K562 (cell line): ENCODE measurements around the gene MYH15. TPM values are rescaled to one million over a fixed set of nuclear protein-coding genes. Genes with fewer than 3 reads are reported as not detected.

Experiments used
- ATAC-seq: fragments of 200-7000 bp; cut with Tn5 transposase; 3 replicates; pipeline ENCODE4 v1.9.1; 2020; ENCODE audit warnings: moderate library complexity
- BruUV-seq: library from RNA; stranded (reverse); fragments of 400-500 nt; replicated peaks from 2 replicates; lab custom pipeline; 2021; lab: Mats Ljungman, UMichigan
- CTCF ChIA-PET: fragments of 300-600 bp; formaldehyde crosslinking; extraction: SDS; loops from one replicate; lab custom pipeline; 2021; ENCODE audit warnings: low intra/inter-chr PET ratio; lab: Yijun Ruan, JAX
- POLR2A ChIA-PET: fragments of 300-600, 350-650 bp; sonication (Branson Sonifier 250); formaldehyde crosslinking; extraction: SDS; loops from one replicate; lab custom pipeline; 2021; ENCODE audit warnings: antibody characterized with exemption, inconsistent platforms; lab: Yijun Ruan, JAX
- DNase-seq, 4 experiments: peaks; one replicate each; pipeline versions ENCODE4 v3.0.0 to v3.0.0-alpha.2; 2011 to 2018; ENCODE audit warnings: low spot score in 3 of 4, mixed read lengths in 3 of 4; ENCODE audit errors: extremely low read depth in 1 of 4
- FAIRE-seq: peaks from 2 replicates; lab custom pipeline; 2011; peaks lifted over from hg19 to GRCh38; lab: Jason Lieb, UNC
- H2AFZ ChIP-seq: 2 replicates; pipeline ENCODE4 v1.6.0; 2011; ENCODE audit warnings: low read depth, low read length, control low read depth, inconsistent platforms
- H3K27ac ChIP-seq: fragments of 200-600 bp; 3 replicates; pipeline ENCODE4 v1.8.0; 2011; ENCODE audit warnings: low read depth, mild to moderate bottlenecking, control low read depth, inconsistent platforms, low read length, moderate library complexity, mixed read lengths; ENCODE audit errors: extremely low read depth
- H3K27me3 ChIP-seq, 2 experiments: fragments of 300-600 bp in 1 of 2; 2 replicates in 1 of 2; 3 replicates in 1 of 2; pipeline versions ENCODE4 v1.6.0 to v1.8.0; 2011; ENCODE audit warnings: inconsistent platforms in 2 of 2, low read length in 2 of 2, mild to moderate bottlenecking in 1 of 2, mixed read lengths in 1 of 2, moderate library complexity in 1 of 2; ENCODE audit not compliant: control insufficient read depth in 2 of 2, insufficient read depth in 2 of 2
- H3K36me3 ChIP-seq: fragments of 300-600 bp; 3 replicates; pipeline ENCODE4 v1.8.0; 2011; ENCODE audit warnings: mild to moderate bottlenecking, low read length, inconsistent platforms; ENCODE audit not compliant: control insufficient read depth, insufficient read depth
- H3K4me1 ChIP-seq, 2 experiments: fragments of 200-600 bp in 1 of 2; replicated peaks in 1 of 2; 2 replicates in 1 of 2; 3 replicates in 1 of 2; pipeline versions ENCODE4 v1.5.1 to v1.8.0; 2011; ENCODE audit warnings: inconsistent platforms in 2 of 2, low read length in 2 of 2, mild to moderate bottlenecking in 1 of 2, mixed read lengths in 1 of 2, moderate library complexity in 1 of 2; ENCODE audit not compliant: control insufficient read depth in 2 of 2, insufficient read depth in 2 of 2
- H3K4me2 ChIP-seq: 2 replicates; pipeline ENCODE4 v1.6.1; 2011; ENCODE audit warnings: low read length, control low read depth, inconsistent platforms, mixed read lengths; ENCODE audit not compliant: insufficient read depth
- H3K4me3 ChIP-seq: fragments of 200-600 bp; sonication (generic), shearing (Covaris generic); 2 replicates; pipeline ENCODE4 v1.5.1; 2016; ENCODE audit warnings: control low read depth, inconsistent platforms
- H3K79me2 ChIP-seq: fragments of 200-600 bp; 3 replicates; pipeline ENCODE4 v1.8.0; 2011; ENCODE audit warnings: low read length, inconsistent platforms; ENCODE audit not compliant: control insufficient read depth, insufficient read depth
- H3K9ac ChIP-seq, 2 experiments: 2 replicates each; pipeline versions ENCODE4 v1.6.0 to v1.6.1; 2011; ENCODE audit warnings: low read depth in 2 of 2, low read length in 2 of 2, control low read depth in 1 of 2, inconsistent platforms in 1 of 2, mild to moderate bottlenecking in 1 of 2, mixed read lengths in 1 of 2; ENCODE audit not compliant: insufficient read depth in 1 of 2
- H3K9me1 ChIP-seq: one replicate; pipeline ENCODE4 v1.6.0; 2011; ENCODE audit warnings: inconsistent platforms, mild to moderate bottlenecking, low read length, moderate library complexity; ENCODE audit not compliant: control insufficient read depth, insufficient read depth
- H3K9me3 ChIP-seq: replicated peaks from 2 replicates; pipeline ENCODE4 v1.5.1; 2011; ENCODE audit warnings: low read depth, low read length, inconsistent platforms; ENCODE audit not compliant: control insufficient read depth, insufficient read depth
- H4K20me1 ChIP-seq: replicated peaks from 2 replicates; pipeline ENCODE4 v1.6.1; 2011; ENCODE audit warnings: low read length, inconsistent platforms, mixed read lengths; ENCODE audit not compliant: control insufficient read depth, insufficient read depth
- E2F3 ChIP-seq: fragments of 250-450 bp; sonication (Bioruptor Pico); IDR thresholded peaks from 2 replicates; pipeline ENCODE4 v1.4.0; 2020; ENCODE audit warnings: mild to moderate bottlenecking
- ETV5 ChIP-seq: sonication (generic); formaldehyde crosslinking; IDR thresholded peaks from 2 replicates; pipeline ENCODE4 v1.4.0; 2020; ENCODE audit warnings: low read depth, mild to moderate bottlenecking, missing genetic modification reagents
- FOXJ2 ChIP-seq: fragments of 200-800 bp; sonication (Bioruptor generic); IDR thresholded peaks from 2 replicates; pipeline ENCODE4 v1.6.1; 2016; ENCODE audit warnings: missing genetic modification characterization, missing compliant biosample characterization
- HNRNPL ChIP-seq: fragments of 200-400 bp; formaldehyde crosslinking; IDR thresholded peaks from 2 replicates; pipeline ENCODE4 v1.6.1; 2017; ENCODE audit warnings: low read depth, mild to moderate bottlenecking, low read length
- MAFG ChIP-seq: fragments of 450-650 bp; conservative IDR thresholded peaks from 2 replicates; pipeline ENCODE4 v1.6.1; 2016; ENCODE audit warnings: missing genetic modification characterization, missing compliant biosample characterization
- NFIX ChIP-seq: fragments of 250-450 bp; sonication (Bioruptor Pico); IDR thresholded peaks from 2 replicates; pipeline ENCODE4 v1.4.0; 2020; ENCODE audit warnings: low read depth, mild to moderate bottlenecking, moderate library complexity
- SMARCA5 ChIP-seq: fragments of 450-650 bp; IDR thresholded peaks from 2 replicates; pipeline ENCODE4 v1.6.1; 2016
- SP1 ChIP-seq: sonication (generic); formaldehyde crosslinking; IDR thresholded peaks from 2 replicates; pipeline ENCODE4 v1.8.1; 2022; ENCODE audit warnings: mild to moderate bottlenecking, missing genetic modification reagents
- STAT5B ChIP-seq: fragments of 250-450 bp; sonication (Bioruptor Pico); IDR thresholded peaks from 2 replicates; pipeline ENCODE4 v1.8.0; 2021; ENCODE audit warnings: mild to moderate bottlenecking, inconsistent platforms
- ZNF239 ChIP-seq: fragments of 250-450 bp; sonication (Bioruptor Pico); IDR thresholded peaks from 2 replicates; pipeline ENCODE4 v1.4.0; 2020; ENCODE audit warnings: mild to moderate bottlenecking
- WGBS: fragments of 100-300 bp; shearing (Covaris generic); methylation state at CpG from one replicate; pipeline ENCODE4 v1.1.6; 2016; ENCODE audit warnings: low coverage, mixed read lengths; ENCODE audit not compliant: insufficient coverage; ENCODE audit errors: missing lambda C conversion rate; 5-methylcytosine and 5-hydroxymethylcytosine counted together
- in situ Hi-C: fragments of 300-500 bp; cut with MboI; formaldehyde crosslinking; loops from 4 replicates; pipeline ENCODE4 v1.15.0; 2018; ENCODE audit warnings: inconsistent platforms, mixed read lengths
- intact Hi-C: fragments of 100-400 bp; cut with micrococcal nuclease; formaldehyde crosslinking; loops from 2 replicates; pipeline ENCODE4 v1.14.2; 2022
- polyA plus RNA-seq, 8 experiments: library from polyadenylated mRNA; depleted of rRNA in 4 of 8; stranded (reverse) in 5 of 8; unstranded in 3 of 8; fragments of >200 nt; fragmentation: Nextera tagmentation in 2 of 8; fragmentation: Illumina TruSeq in 1 of 8; extraction: Ambion mirVana in 2 of 8; extraction: Trizol in 1 of 8; gene quantifications; 2 replicates each; pipeline versions ENCODE4 v1.2.1 to v1.2.3, GENCODE V29; 2011 to 2014; ENCODE audit warnings: inconsistent platforms in 1 of 8, missing spikeins in 1 of 8
- total RNA-seq, 7 experiments: library from RNA; depleted of rRNA in 6 of 7; stranded (reverse); fragments of >200 nt in 6 of 7; fragmentation: Illumina TruSeq in 2 of 7; extraction: Trizol in 2 of 7; gene quantifications; 2 replicates each; pipeline versions ENCODE4 v1.2.1 to v1.2.3, GENCODE V29; 2011 to 2021; ENCODE audit warnings: low replicate concordance in 1 of 7
- TF ChIP-seq, protein P1 (sequence below): sonication (generic); formaldehyde crosslinking; IDR thresholded peaks from 2 replicates; pipeline ENCODE4 v1.4.0; 2020; ENCODE audit warnings: mild to moderate bottlenecking, missing genetic modification reagents
- TF ChIP-seq, protein P2 (sequence below): sonication (generic); formaldehyde crosslinking; IDR thresholded peaks from 2 replicates; pipeline ENCODE4 v1.9.0; 2022; ENCODE audit warnings: mild to moderate bottlenecking, missing genetic modification reagents
- TF ChIP-seq, protein P3 (sequence below), 2 experiments: IDR thresholded peaks; 2 replicates each; pipeline ENCODE4 v1.6.1; 2012; ENCODE audit warnings: improper control_type of control experiment in 2 of 2, low read depth in 2 of 2, low read length in 2 of 2, borderline replicate concordance in 1 of 2

The MYH15 gene
- total and polyA plus RNA-seq, 9 of the 15 experiments (the other 6 are each of a cell fraction or from before 2014, with no cell fraction given), result 0.03 to 0.29 (median 0.12) TPM

DNA sequence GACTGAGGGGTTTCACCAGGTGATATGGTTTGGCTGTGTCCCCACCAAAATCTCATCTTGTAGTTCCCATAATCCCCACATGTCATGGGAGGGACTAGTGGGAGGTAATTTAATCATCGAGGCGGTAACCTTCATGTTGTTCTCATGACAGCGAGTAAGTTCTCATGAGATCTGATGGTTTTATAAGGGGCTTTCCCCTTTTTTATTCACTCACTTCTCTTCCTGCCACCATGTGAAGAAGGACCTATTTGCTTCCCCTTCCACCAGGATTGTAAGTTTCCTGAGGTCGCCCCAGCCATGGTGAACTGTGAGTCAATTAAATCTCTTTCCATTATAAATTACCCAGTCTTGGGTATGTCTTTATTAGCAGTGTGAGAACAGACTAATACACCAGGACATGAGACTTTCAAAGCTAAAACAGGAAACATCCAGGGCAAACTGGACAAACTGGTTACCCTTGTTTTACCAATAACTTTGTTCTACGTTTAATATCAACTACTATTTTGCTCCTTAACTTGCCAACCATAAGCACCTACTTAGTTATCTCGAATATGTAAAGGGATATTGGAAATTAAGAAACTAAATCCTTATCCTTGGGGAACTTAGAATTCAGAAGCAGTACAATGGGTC is 98.2 kb downstream of the MYH15 start (continued):
- TF ChIP-seq, protein P1, sequence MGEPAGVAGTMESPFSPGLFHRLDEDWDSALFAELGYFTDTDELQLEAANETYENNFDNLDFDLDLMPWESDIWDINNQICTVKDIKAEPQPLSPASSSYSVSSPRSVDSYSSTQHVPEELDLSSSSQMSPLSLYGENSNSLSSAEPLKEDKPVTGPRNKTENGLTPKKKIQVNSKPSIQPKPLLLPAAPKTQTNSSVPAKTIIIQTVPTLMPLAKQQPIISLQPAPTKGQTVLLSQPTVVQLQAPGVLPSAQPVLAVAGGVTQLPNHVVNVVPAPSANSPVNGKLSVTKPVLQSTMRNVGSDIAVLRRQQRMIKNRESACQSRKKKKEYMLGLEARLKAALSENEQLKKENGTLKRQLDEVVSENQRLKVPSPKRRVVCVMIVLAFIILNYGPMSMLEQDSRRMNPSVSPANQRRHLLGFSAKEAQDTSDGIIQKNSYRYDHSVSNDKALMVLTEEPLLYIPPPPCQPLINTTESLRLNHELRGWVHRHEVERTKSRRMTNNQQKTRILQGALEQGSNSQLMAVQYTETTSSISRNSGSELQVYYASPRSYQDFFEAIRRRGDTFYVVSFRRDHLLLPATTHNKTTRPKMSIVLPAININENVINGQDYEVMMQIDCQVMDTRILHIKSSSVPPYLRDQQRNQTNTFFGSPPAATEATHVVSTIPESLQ, result no peak
- no peak for TF ChIP-seq SP1

DNA sequence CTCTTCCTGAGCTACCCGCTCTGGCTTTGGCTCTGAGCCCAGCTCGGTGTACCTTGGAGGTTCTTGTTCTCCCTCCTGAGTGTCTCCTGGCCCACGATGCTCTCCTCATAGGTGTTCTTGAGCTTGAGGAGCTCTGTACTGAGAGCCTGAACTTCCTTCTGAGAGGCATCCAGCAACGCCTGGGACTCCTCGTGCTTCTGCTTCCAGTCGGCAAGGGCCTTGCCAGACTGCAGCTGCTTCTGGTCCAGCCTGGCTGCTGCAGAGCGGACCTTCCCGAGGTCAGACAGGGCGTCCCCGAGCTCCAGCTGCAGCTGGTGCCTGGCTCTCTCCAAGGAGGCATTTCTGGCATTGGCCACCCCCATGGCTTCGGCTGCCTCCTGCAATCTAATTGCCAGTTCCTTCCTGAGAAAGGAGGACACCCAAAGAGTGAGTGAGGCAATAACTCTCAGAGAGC is 99.8 kb downstream of the MYH15 start:
- TF ChIP-seq ETV5 (CRISPR knock-in tag), result no peak
- TF ChIP-seq SMARCA5, result no peak
- TF ChIP-seq MAFG (tag), result no peak
- no peak for TF ChIP-seq HNRNPL
- TF ChIP-seq, protein P2, sequence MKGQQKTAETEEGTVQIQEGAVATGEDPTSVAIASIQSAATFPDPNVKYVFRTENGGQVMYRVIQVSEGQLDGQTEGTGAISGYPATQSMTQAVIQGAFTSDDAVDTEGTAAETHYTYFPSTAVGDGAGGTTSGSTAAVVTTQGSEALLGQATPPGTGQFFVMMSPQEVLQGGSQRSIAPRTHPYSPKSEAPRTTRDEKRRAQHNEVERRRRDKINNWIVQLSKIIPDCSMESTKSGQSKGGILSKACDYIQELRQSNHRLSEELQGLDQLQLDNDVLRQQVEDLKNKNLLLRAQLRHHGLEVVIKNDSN (CRISPR knock-in tag), result no peak
- no peak for TF ChIP-seq E2F3 (CRISPR knock-in tag)
- no peak for TF ChIP-seq STAT5B (CRISPR knock-in tag)
- TF ChIP-seq, protein P3, sequence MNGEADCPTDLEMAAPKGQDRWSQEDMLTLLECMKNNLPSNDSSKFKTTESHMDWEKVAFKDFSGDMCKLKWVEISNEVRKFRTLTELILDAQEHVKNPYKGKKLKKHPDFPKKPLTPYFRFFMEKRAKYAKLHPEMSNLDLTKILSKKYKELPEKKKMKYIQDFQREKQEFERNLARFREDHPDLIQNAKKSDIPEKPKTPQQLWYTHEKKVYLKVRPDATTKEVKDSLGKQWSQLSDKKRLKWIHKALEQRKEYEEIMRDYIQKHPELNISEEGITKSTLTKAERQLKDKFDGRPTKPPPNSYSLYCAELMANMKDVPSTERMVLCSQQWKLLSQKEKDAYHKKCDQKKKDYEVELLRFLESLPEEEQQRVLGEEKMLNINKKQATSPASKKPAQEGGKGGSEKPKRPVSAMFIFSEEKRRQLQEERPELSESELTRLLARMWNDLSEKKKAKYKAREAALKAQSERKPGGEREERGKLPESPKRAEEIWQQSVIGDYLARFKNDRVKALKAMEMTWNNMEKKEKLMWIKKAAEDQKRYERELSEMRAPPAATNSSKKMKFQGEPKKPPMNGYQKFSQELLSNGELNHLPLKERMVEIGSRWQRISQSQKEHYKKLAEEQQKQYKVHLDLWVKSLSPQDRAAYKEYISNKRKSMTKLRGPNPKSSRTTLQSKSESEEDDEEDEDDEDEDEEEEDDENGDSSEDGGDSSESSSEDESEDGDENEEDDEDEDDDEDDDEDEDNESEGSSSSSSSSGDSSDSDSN (IDR thresholded peaks at IDR 0.05; ENCODE audit: borderline replicate concordance in 1 of 2, low read depth in 2 of 2, low read length in 2 of 2), result no peak
- no peak for TF ChIP-seq ZNF239 (CRISPR knock-in tag)
- TF ChIP-seq NFIX (CRISPR knock-in tag), result no peak
- TF ChIP-seq FOXJ2 (tag), result no peak
- Histone ChIP-seq H3K9ac (no peak overlapping the region), H3K79me2 (no peaks in the 10 kb centered on the region), H3K4me1 (no peaks in the 10 kb centered on the region), H3K4me3 (no peak overlapping the region), H3K9me1 (no peaks in the 10 kb centered on the region), H3K27ac (no peak overlapping the region), H3K36me3 (no peaks in the 10 kb centered on the region), H3K9me3 (no peaks in the 10 kb centered on the region), H2AFZ (no peak overlapping the region), H3K27me3 (no peaks in the 10 kb centered on the region; a peak in 1 of 5 replicates), H3K4me2 (no peak overlapping the region), H4K20me1 (no peaks in the 10 kb centered on the region)
- 5% methylated on average over 9 of the region's 11 CpGs for WGBS
- no peak for ATAC-seq
- BruUV-seq, result no TSS peak
- ChIA-PET POLR2A (interaction anchor here (0.6 kb wide), 2 partner anchors 11 to 392 kb away, joined by 3 read pairs; no protein-coding TSS in a partner anchor), CTCF (no interaction called here)
- in situ Hi-C loops (no loop called here), intact Hi-C loops (no loop called here)
- no peak for FAIRE-seq
- no peak for DNase-seq
